ENCODE measurements around the gene NTSR1. TPM values are rescaled to one million over a fixed set of nuclear protein-coding genes. Genes with fewer than 3 reads are reported as not detected.

Gene NTSR1
- not detected for total RNA-seq

DNA sequence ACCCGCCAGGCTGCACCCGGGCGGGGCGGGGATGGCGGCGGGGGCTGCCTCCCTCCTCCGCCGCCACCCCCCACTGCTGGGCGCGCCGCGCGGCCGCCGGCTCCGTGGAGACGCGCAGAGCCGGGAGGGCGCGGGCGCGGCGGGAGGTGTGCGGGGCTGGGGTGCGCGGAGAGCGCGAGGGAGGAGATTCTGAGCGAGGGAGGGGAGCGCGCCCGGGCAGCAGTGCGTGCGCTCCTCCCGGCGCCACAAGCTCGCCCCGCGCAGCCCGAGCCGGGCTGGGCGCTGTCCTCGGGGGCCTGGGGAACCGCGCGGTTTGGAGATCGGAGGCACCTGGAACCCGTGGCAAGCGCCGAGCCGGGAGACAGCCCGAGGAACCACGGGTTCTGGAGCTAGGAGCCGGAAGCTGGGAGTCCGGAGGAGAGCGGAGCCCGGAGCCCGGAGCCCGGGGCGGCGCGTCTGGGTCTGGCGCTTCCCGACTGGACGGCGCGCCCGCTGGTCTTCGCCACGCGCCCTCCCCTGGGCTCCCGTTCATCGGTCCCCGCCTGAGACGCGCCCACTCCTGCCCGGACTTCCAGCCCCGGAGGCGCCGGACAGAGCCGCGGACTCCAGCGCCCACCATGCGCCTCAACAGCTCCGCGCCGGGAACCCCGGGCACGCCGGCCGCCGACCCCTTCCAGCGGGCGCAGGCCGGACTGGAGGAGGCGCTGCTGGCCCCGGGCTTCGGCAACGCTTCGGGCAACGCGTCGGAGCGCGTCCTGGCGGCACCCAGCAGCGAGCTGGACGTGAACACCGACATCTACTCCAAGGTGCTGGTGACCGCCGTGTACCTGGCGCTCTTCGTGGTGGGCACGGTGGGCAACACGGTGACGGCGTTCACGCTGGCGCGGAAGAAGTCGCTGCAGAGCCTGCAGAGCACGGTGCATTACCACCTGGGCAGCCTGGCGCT, at the start of gene NTSR1:
Gene NTSR1 (plus strand): TSS at position 246 of the 946 bp plus-strand sequence. CDS start 372 bp downstream, at position 618.
- intact Hi-C loops (cut with micrococcal nuclease): no loop called here
- no peaks in the 10 kb centered on the region for H3K9me3 Mint-ChIP-seq
- peaks cover 25% of the 10 kb centered on the region for H3K27me3 Mint-ChIP-seq
- DNase-seq: no peak
- H3K4me1 Mint-ChIP-seq (ENCODE audit: low read depth): peaks cover 6% of the 10 kb centered on the region
- no peaks in the 10 kb centered on the region for H3K36me3 Mint-ChIP-seq
- no peak within 1 kb of the TSS for H3K27ac Mint-ChIP-seq
- H3K4me3 Mint-ChIP-seq: no peak within 1 kb of the TSS
- CTCF ChIA-PET: interaction anchor here (0.9 kb wide), 1 partner anchor 83 kb away, joined by 3 read pairs; no protein-coding TSS in a partner anchor
- POLR2A ChIA-PET: interaction anchor here (0.7 kb wide), 1 partner anchor 66 kb away, joined by 3 read pairs; no protein-coding TSS in a partner anchor

DNA sequence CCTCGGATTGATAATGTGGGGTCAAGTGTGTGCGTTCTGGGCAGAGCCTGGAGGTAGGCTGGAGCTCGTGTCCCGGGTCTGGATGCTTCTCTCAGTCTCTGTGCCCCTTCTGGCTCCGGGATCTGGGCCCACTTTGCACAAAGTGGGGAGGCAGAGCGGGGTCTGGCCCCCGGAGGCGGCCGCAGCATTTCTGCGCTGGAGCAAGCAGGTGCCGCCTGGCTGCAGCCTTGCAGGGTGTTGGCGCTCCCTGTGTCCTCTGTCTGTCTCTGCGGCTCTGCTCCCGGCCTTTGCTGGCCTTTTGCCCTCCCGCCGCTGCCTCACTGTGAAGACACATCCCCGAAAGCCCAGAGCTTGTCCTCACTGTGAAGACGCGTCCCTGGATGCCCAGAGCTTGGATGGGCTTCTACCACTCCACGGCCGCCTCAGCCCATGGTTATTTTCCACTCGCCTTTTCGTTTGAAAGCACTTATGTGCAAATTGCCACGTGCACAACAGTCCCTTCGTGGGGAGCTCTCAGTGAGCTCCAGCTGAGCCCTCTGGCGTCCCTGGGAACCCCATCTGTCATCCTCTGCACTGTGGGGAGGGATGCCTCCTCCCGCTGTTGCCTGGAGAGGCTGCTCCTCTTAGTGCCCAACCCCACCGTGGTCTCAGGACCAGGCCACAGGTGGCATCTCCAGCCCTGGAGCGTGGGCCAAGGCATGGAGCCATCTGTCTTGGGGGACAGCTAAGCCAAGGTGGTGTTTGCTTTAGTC, 49.0 kb upstream of the NTSR1 start:
- intact Hi-C loops (cut with micrococcal nuclease): no loop called here
- H3K36me3 Mint-ChIP-seq: peaks cover 9% of the 10 kb centered on the region
- no peaks in the 10 kb centered on the region for H3K27me3 Mint-ChIP-seq
- no peak overlapping the region for H3K27ac Mint-ChIP-seq
- H3K9me3 Mint-ChIP-seq: no peaks in the 10 kb centered on the region
- CTCF ChIA-PET: no interaction called here
- H3K4me1 Mint-ChIP-seq (ENCODE audit: low read depth): no peaks in the 10 kb centered on the region
- no peak overlapping the region for H3K4me3 Mint-ChIP-seq
- DNase-seq: no peak
- POLR2A ChIA-PET: no interaction called here

DNA sequence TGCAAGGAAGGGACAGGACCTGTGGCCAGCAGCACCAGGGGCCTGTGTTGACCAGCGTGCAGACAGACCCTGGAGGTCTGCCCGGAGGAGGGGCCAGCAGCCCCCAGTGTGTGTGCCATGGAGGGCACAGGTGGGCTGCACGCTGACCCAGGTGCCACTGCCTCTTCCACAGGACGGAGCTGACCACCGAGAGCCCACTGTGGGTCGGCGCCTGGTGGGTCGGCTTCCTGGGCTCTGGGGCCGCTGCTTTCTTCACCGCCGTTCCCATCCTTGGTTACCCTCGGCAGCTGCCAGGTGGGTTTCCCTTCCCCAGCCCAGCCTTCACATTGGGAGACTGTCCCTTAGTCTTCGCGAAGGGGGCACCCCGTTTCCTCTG, 48.4 kb upstream of the NTSR1 start:
- ChIA-PET POLR2A (no interaction called here), CTCF (no interaction called here)
- no peaks in the 10 kb centered on the region for H3K9me3 Mint-ChIP-seq
- no peak for DNase-seq
- H3K4me3 Mint-ChIP-seq: no peak overlapping the region
- no peaks in the 10 kb centered on the region for H3K4me1 Mint-ChIP-seq (ENCODE audit: low read depth)
- intact Hi-C loops (cut with micrococcal nuclease): no loop called here
- H3K27me3 Mint-ChIP-seq: no peaks in the 10 kb centered on the region
- H3K27ac Mint-ChIP-seq: no peak overlapping the region
- peaks cover 9% of the 10 kb centered on the region for H3K36me3 Mint-ChIP-seq

DNA sequence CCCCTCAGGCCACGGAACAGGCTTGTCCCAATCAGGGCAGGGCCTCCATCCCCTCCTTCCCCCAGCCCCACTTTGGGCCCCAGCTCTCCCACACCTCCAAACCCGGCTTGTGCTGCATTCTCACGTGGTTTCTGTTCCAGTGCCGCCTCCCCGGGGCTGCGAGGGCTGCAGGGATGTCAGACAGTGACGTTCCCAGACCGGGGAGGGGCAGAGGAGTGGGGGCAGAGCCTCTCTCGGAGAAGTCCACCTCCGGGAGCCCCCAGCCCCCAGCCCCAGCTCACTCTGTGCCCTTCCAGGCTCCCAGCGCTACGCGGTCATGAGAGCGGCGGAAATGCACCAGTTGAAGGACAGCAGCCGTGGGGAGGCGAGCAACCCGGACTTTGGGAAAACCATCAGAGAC, 47.9 kb upstream of the NTSR1 start:
- H3K27me3 Mint-ChIP-seq: no peaks in the 10 kb centered on the region
- no peak overlapping the region for H3K27ac Mint-ChIP-seq
- intact Hi-C loops (cut with micrococcal nuclease): no loop called here
- no peak for DNase-seq
- ChIA-PET CTCF (no interaction called here), POLR2A (no interaction called here)
- no peak overlapping the region for H3K4me3 Mint-ChIP-seq
- peaks cover 9% of the 10 kb centered on the region for H3K36me3 Mint-ChIP-seq
- no peaks in the 10 kb centered on the region for H3K9me3 Mint-ChIP-seq
- H3K4me1 Mint-ChIP-seq (ENCODE audit: low read depth): no peaks in the 10 kb centered on the region

DNA sequence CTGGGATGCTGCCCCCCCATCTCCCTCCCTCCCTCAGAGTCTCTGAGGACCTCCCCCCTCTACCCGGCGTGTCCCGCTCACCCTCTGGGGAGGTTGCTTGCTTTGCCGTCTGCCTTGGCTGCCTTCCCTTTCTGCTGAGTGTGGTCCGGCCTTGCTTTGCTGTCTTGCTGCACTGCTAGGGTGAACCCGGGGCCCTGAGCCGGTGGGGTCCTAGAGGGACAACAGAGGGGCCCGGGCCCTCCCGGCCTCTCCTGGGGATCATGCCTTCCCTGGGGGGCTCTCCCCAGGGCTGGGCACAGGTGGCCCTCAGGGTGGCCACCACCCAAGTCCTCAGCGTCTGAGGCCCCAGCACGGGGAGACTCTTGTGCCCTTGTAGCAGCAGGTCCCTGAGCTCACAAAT, 47.0 kb upstream of the NTSR1 start:
- peaks cover 9% of the 10 kb centered on the region for H3K36me3 Mint-ChIP-seq
- no peak for DNase-seq
- ChIA-PET CTCF (no interaction called here), POLR2A (no interaction called here)
- H3K4me3 Mint-ChIP-seq: no peak overlapping the region
- H3K9me3 Mint-ChIP-seq: no peaks in the 10 kb centered on the region
- H3K27me3 Mint-ChIP-seq: no peaks in the 10 kb centered on the region
- no peak overlapping the region for H3K27ac Mint-ChIP-seq
- intact Hi-C loops (cut with micrococcal nuclease): no loop called here
- no peaks in the 10 kb centered on the region for H3K4me1 Mint-ChIP-seq (ENCODE audit: low read depth)

- no peaks in the 10 kb centered on the region for H3K27me3 Mint-ChIP-seq
- ChIA-PET POLR2A (no interaction called here), CTCF (no interaction called here)
- H3K27ac Mint-ChIP-seq: no peak overlapping the region
- no peak overlapping the region for H3K4me3 Mint-ChIP-seq
- no peaks in the 10 kb centered on the region for H3K9me3 Mint-ChIP-seq
- intact Hi-C loops (cut with micrococcal nuclease): no loop called here
- H3K36me3 Mint-ChIP-seq: peaks cover 10% of the 10 kb centered on the region
- DNase-seq: no peak
- H3K4me1 Mint-ChIP-seq (ENCODE audit: low read depth): no peaks in the 10 kb centered on the region
These were observed 46.2 kb upstream of the NTSR1 start for GRCh38 chr20:62662422-62662821.

DNA sequence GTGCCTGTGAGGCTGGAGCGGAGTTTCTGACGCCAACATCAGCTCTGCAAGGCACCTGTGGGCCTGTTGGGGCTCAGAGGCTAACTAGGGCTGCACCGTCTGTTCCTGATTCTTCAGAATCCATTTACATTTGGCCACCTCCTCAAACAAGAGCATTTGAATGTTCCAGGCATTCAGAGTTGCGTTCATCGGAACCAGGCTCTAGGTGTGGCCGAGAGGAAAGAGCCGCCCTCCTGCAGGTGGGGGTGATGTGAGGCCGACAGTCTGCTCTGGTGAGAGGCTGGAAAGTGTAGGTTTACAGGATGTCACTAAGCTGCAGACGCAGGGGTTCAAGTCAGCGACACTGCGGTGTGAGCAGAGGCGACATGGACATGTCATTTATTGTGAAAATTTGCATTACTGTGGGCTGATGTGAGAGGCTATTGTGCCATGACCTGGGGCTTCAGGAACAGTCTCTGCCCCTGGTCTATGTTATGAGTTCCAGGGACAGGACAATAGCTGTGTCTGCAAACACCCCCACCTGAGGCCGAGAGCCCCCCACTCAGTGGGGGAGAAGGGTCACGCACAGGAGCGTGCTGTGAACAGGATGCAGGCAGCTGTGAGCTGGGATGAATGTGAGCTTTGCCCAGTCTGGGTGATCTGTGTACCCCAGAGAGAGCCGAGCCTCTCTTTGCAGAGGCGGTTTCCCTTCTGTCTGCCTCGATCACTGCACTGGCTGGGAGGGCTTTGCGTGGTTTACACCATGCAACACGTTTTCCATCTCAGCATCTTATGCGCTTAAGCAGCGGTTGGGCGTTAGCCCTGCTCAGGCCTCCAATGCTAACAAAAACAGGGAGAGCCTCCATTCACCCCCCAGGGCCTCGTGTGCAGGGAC, 45.3 kb upstream of the NTSR1 start:
- Mint-ChIP-seq H3K4me1 (ENCODE audit: low read depth) (no peaks in the 10 kb centered on the region), H3K27me3 (no peaks in the 10 kb centered on the region), H3K9me3 (no peaks in the 10 kb centered on the region), H3K36me3 (peaks cover 12% of the 10 kb centered on the region), H3K4me3 (no peak overlapping the region), H3K27ac (no peak overlapping the region)
- DNase-seq: no peak
- ChIA-PET POLR2A (interaction anchor here (0.5 kb wide), 1 partner anchor 773 kb away, joined by 3 read pairs; no protein-coding TSS in a partner anchor), CTCF (no interaction called here)
- intact Hi-C loops (cut with micrococcal nuclease): no loop called here

DNA sequence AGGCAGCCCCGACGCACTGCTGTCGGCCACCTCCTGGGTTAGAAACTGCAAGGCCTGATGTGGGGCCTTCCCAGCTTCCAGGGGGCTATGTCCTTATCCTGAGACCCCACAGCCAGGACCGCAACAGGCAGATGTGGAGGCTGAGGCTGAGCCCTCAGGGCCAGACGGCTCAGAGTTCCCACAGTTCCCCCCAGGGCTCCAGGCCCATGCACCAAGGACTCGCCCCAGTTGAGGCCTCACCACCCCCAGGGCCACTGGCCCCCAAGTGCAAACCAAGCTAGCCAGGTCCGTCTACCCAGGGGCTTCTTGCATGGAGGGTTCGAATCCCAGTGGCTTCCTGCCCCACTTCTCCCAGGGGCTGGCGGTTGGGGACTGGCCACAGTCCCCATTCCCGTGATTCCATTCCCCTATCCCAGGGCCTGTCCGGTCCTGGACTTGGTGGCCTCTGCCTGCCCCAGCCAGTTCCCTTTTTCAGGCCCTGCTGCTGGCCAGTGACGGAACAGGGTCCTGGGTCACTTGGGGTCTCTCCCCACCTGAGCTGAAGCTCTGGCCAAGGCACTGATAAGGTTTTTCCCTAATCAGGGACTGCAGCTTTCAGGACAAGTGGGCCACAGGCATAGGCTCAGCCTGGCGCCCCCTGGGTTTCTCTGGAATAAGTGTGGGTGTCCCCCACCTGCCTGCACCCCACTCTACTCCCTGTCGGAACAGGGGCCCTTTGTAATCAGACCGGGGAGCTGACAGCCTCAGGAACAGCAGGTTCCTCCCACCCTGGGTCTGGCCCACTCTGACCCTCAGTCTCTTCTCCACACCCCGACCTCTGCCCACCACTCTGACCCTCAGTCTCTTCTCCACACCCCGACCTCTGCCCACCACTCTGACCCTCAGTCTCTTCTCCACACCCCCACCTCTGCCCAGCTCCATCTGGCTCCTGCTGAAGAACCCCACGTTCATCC, 44.3 kb upstream of the NTSR1 start:
- intact Hi-C loops (cut with micrococcal nuclease): no loop called here
- DNase-seq: no peak
- no peaks in the 10 kb centered on the region for H3K4me1 Mint-ChIP-seq (ENCODE audit: low read depth)
- peaks cover 10% of the 10 kb centered on the region for H3K36me3 Mint-ChIP-seq
- no peak overlapping the region for H3K27ac Mint-ChIP-seq
- ChIA-PET POLR2A (interaction anchor here (0.5 kb wide), 1 partner anchor 773 kb away, joined by 3 read pairs; no protein-coding TSS in a partner anchor), CTCF (interaction anchor here (1.3 kb wide), 1 partner anchor 128 kb away, joined by 4 read pairs; no protein-coding TSS in a partner anchor)
- no peak overlapping the region for H3K4me3 Mint-ChIP-seq
- H3K27me3 Mint-ChIP-seq: no peaks in the 10 kb centered on the region
- H3K9me3 Mint-ChIP-seq: no peaks in the 10 kb centered on the region

- H3K4me1 Mint-ChIP-seq (ENCODE audit: low read depth): no peaks in the 10 kb centered on the region
- intact Hi-C loops (cut with micrococcal nuclease): no loop called here
- CTCF ChIA-PET: interaction anchor here (1.3 kb wide), 1 partner anchor 127 kb away, joined by 4 read pairs; no protein-coding TSS in a partner anchor
- no peak overlapping the region for H3K4me3 Mint-ChIP-seq
- no peaks in the 10 kb centered on the region for H3K27me3 Mint-ChIP-seq
- peaks cover 13% of the 10 kb centered on the region for H3K36me3 Mint-ChIP-seq
- no peak overlapping the region for H3K27ac Mint-ChIP-seq
- POLR2A ChIA-PET: no interaction called here
- no peak for DNase-seq
- H3K9me3 Mint-ChIP-seq: no peaks in the 10 kb centered on the region
These were observed 43.4 kb upstream of the NTSR1 start for GRCh38 chr20:62665153-62665754.

GRCh38 chr20:62665826-62666735, 42.6 kb upstream of the NTSR1 start:
- Mint-ChIP-seq H3K4me1 (ENCODE audit: low read depth) (no peaks in the 10 kb centered on the region), H3K4me3 (no peak overlapping the region), H3K36me3 (peaks cover 15% of the 10 kb centered on the region), H3K9me3 (no peaks in the 10 kb centered on the region), H3K27me3 (no peaks in the 10 kb centered on the region), H3K27ac (no peak overlapping the region)
- ChIA-PET CTCF (interaction anchor here (1.4 kb wide), 1 partner anchor 125 kb away, joined by 9 read pairs; no protein-coding TSS in a partner anchor), POLR2A (interaction anchor here (0.6 kb wide), 1 partner anchor 68 kb away, joined by 3 read pairs; no protein-coding TSS in a partner anchor)
- intact Hi-C loops (cut with micrococcal nuclease): no loop called here
- no peak for DNase-seq

Measured in activated CD4-positive, alpha-beta memory T cell treated with anti-CD3 and anti-CD28 coated beads for 36 hours (primary cell).